ENCODE measurements around the gene PPP4R4.

The PPP4R4 gene

GRCh38 chr14:94310248-94310647, 136.1 kb downstream of the PPP4R4 start:
- DNase-seq, result no peak

- no peak for DNase-seq
Measured at GRCh38 chr14:94312481-94313246, 138.5 kb downstream of the PPP4R4 start.

- no peak for DNase-seq
Measured at GRCh38 chr14:94313991-94314655, 140.0 kb downstream of the PPP4R4 start.

- DNase-seq, result no peak
Measured at GRCh38 chr14:94314890-94315289, 140.8 kb downstream of the PPP4R4 start.

GRCh38 chr14:94316692-94317091, 142.6 kb downstream of the PPP4R4 start:
- no peak for DNase-seq

GRCh38 chr14:94317259-94317658, 143.1 kb downstream of the PPP4R4 start:
- DNase-seq, result no peak

GRCh38 chr14:94320243-94320642, 146.1 kb downstream of the PPP4R4 start:
- no peak for DNase-seq

- DNase-seq, result no peak
Measured at GRCh38 chr14:94321421-94322271, 147.5 kb downstream of the PPP4R4 start.

- DNase-seq, result no peak
Measured at GRCh38 chr14:94322648-94323570, 148.8 kb downstream of the PPP4R4 start, which contains the start of gene SERPINA6. TSS of gene SERPINA6 (minus strand) at chr14:94323336. CDS start at chr14:94314648, 8,688 bp downstream.

- DNase-seq, result no peak
Measured at GRCh38 chr14:94328196-94328595, 154.1 kb downstream of the PPP4R4 start.

Measured in activated T-cell treated with anti-CD3 and anti-CD28 coated beads, Interleukin-2, amount 50 U/mL, for 1 hour (primary cell).